Measurements from ENCODE around the gene GFER. TPM values are rescaled to one million over a fixed set of nuclear protein-coding genes. Genes with fewer than 3 reads are reported as not detected.

GFER gene
- total and polyA plus RNA-seq, 9 of the 15 experiments (the other 6 are each of a cell fraction or from before 2014, with no cell fraction given): 4.3 to 53.7 (median 19.8) TPM

DNA sequence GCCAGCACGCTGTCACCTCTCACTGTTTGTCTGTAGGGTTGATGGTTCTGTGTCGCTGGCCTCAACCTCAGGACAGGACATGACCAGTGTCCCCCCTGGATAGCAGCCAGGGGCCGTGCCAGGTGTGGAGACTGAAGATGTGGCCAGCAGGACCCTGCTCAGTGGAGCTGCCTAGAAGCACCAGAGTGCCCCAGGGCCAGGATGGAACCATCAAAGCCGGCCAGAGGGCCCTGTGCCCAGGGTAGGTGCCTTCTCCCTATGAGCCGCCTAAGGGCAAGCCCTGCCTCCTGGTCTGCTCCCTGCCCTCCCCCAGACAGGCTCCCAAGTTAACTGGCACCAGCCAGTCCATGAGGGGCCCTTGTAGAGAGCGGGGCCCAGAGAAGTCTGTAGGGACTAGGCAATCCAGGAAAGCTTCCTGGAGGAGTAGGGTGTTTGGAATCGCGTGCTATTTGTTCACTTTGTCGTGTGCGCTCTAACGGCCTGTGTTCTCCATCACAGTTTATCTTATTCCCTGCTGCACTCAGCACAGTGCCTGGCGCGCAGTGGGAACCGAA is 25.2 kb upstream of the GFER start (continued):
- TF ChIP-seq, protein P1, sequence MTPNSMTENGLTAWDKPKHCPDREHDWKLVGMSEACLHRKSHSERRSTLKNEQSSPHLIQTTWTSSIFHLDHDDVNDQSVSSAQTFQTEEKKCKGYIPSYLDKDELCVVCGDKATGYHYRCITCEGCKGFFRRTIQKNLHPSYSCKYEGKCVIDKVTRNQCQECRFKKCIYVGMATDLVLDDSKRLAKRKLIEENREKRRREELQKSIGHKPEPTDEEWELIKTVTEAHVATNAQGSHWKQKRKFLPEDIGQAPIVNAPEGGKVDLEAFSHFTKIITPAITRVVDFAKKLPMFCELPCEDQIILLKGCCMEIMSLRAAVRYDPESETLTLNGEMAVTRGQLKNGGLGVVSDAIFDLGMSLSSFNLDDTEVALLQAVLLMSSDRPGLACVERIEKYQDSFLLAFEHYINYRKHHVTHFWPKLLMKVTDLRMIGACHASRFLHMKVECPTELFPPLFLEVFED (CRISPR knock-in tag; conservative IDR thresholded peaks at IDR 0.05): no peak
- no peak for TF ChIP-seq ZNF212 (CRISPR knock-in tag; IDR thresholded peaks at IDR 0.05)
- TF ChIP-seq KLF1 (tag; IDR thresholded peaks at IDR 0.05): no peak
- no peak for TF ChIP-seq TAL1 (IDR thresholded peaks at IDR 0.05)
- TF ChIP-seq HCFC1 (IDR thresholded peaks at IDR 0.05; ENCODE audit: low read depth, low read length): no peak
- TF ChIP-seq, protein P2, sequence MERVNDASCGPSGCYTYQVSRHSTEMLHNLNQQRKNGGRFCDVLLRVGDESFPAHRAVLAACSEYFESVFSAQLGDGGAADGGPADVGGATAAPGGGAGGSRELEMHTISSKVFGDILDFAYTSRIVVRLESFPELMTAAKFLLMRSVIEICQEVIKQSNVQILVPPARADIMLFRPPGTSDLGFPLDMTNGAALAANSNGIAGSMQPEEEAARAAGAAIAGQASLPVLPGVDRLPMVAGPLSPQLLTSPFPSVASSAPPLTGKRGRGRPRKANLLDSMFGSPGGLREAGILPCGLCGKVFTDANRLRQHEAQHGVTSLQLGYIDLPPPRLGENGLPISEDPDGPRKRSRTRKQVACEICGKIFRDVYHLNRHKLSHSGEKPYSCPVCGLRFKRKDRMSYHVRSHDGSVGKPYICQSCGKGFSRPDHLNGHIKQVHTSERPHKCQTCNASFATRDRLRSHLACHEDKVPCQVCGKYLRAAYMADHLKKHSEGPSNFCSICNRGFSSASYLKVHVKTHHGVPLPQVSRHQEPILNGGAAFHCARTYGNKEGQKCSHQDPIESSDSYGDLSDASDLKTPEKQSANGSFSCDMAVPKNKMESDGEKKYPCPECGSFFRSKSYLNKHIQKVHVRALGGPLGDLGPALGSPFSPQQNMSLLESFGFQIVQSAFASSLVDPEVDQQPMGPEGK (CRISPR knock-in tag; IDR thresholded peaks at IDR 0.05; ENCODE audit: borderline replicate concordance): no peak
- no peak for TF ChIP-seq PPARD (CRISPR knock-in tag; IDR thresholded peaks at IDR 0.05)
- no peak for TF ChIP-seq RHOXF2B (CRISPR knock-in tag; conservative IDR thresholded peaks at IDR 0.05)
- TF ChIP-seq, protein P3, sequence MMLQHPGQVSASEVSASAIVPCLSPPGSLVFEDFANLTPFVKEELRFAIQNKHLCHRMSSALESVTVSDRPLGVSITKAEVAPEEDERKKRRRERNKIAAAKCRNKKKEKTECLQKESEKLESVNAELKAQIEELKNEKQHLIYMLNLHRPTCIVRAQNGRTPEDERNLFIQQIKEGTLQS (IDR thresholded peaks at IDR 0.05): no peak
- TF ChIP-seq, protein P3 (CRISPR knock-in tag; conservative IDR thresholded peaks at IDR 0.05): no peak
- TF ChIP-seq, protein P4, sequence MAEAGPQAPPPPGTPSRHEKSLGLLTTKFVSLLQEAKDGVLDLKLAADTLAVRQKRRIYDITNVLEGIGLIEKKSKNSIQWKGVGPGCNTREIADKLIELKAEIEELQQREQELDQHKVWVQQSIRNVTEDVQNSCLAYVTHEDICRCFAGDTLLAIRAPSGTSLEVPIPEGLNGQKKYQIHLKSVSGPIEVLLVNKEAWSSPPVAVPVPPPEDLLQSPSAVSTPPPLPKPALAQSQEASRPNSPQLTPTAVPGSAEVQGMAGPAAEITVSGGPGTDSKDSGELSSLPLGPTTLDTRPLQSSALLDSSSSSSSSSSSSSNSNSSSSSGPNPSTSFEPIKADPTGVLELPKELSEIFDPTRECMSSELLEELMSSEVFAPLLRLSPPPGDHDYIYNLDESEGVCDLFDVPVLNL (CRISPR knock-in tag; IDR thresholded peaks at IDR 0.05; ENCODE audit: low read depth): no peak
- no peak for TF ChIP-seq RUNX1 (IDR thresholded peaks at IDR 0.05; ENCODE audit: low read depth)
